Natural killer cell (primary cell): ENCODE results near the gene CORIN. TPM values are rescaled to one million over a fixed set of nuclear protein-coding genes. Genes with fewer than 3 reads are reported as not detected.

Experiments used
- ATAC-seq, 3 donors: fragments of 150-1000 bp in 2 of 3; fragments of 200-7000 bp in 1 of 3; cut with Tn5 transposase; 1 replicate in 1 of 3; 2 replicates in 2 of 3; pipeline ENCODE4 v1.10.0; 2021; ENCODE audit warnings: mild to moderate bottlenecking in 2 of 3, moderate library complexity in 2 of 3
- DNase-seq, 2 donors: peaks; one replicate each; pipeline versions ENCODE4 v3.0.0 to v3.0.0-alpha.2; 2013 to 2021; ENCODE audit warnings: mixed read lengths in 1 of 2
- H3K27ac ChIP-seq: one replicate; pipeline ENCODE4 v1.5.1; 2013; ENCODE audit warnings: mild to moderate bottlenecking, low read length
- H3K27me3 ChIP-seq: one replicate; pipeline ENCODE4 v1.6.1; 2013; ENCODE audit warnings: low read length; ENCODE audit not compliant: control insufficient read depth, insufficient read depth
- H3K36me3 ChIP-seq: one replicate; pipeline ENCODE4 v1.6.1; 2013; ENCODE audit warnings: low read length; ENCODE audit not compliant: control insufficient read depth, insufficient read depth
- H3K4me1 ChIP-seq: one replicate; pipeline ENCODE4 v1.6.1; 2013; ENCODE audit warnings: low read length; ENCODE audit not compliant: control insufficient read depth, insufficient read depth
- H3K4me3 ChIP-seq: one replicate; pipeline ENCODE4 v1.5.1; 2013; ENCODE audit warnings: low read length
- H3K9me3 ChIP-seq: one replicate; pipeline ENCODE4 v1.6.1; 2013; ENCODE audit warnings: low read length; ENCODE audit not compliant: control insufficient read depth, insufficient read depth
- H3K27ac Mint-ChIP-seq, 2 donors: one replicate each; pipeline ENCODE4 v1.8.0; 2022; ENCODE audit warnings: mild to moderate bottlenecking in 2 of 2, mixed read lengths in 2 of 2, moderate library complexity in 1 of 2
- H3K27me3 Mint-ChIP-seq, 2 donors: one replicate each; pipeline ENCODE4 v1.8.0; 2022; ENCODE audit warnings: low read depth in 2 of 2, mixed read lengths in 2 of 2
- H3K36me3 Mint-ChIP-seq: one replicate; pipeline ENCODE4 v1.8.0; 2022; ENCODE audit warnings: mixed read lengths
- H3K4me1 Mint-ChIP-seq, 2 donors: one replicate each; pipeline ENCODE4 v1.8.0; 2022; ENCODE audit warnings: mixed read lengths in 2 of 2
- H3K4me3 Mint-ChIP-seq: one replicate; pipeline ENCODE4 v1.8.0; 2022; ENCODE audit warnings: mild to moderate bottlenecking, moderate library complexity, mixed read lengths
- H3K9me3 Mint-ChIP-seq, 2 donors: one replicate each; pipeline ENCODE4 v1.8.0; 2022; ENCODE audit warnings: mixed read lengths in 2 of 2
- WGBS: methylation state at CpG from one replicate; pipeline ENCODE4 v1.1.7; 2013; ENCODE audit warnings: missing lambda C conversion rate; ENCODE audit not compliant: insufficient coverage; 5-methylcytosine and 5-hydroxymethylcytosine counted together
- intact Hi-C: fragments of 100-400 bp; cut with micrococcal nuclease; formaldehyde crosslinking; loops from one replicate; pipeline ENCODE4 v1.14.2; 2022
- total RNA-seq, 4 donors: library from RNA; stranded (reverse); fragments of 120-200 nt in 1 of 4; gene quantifications; one replicate each; pipeline versions ENCODE4 v1.2.3 to v1.2.4, GENCODE V29; 2013 to 2022
- TF ChIP-seq, protein P1 (sequence below): fragments of 200-600 bp; IDR thresholded peaks from one replicate; pipeline ENCODE4 v1.8.0; 2022; ENCODE audit warnings: antibody characterized with exemption

Gene CORIN
- total RNA-seq, 3 donors from 2014 or later (not counting 1 experiment from before 2014, with no cell fraction given): 0.78 TPM; not detected in 2

DNA sequence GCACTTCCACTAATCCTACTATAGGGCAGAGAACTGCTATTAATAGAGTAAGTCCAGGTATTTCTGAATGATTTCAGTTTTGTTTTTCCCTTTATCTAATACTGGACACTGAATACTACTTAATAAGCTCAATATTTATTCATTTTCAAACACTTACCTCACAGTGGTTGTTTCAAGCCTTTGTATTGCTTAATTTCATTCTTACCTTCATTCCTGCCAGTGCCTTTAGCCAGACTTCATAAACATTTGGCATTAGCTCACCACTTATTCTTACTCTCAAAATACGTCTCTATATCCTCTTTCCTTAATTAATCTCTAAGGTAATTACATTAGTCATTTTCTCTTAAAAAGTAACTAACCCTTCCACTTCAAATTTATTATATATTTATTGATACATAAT is 18.8 kb upstream of the CORIN start:
- Histone ChIP-seq H3K4me1 (no peaks in the 10 kb centered on the region), H3K4me3 (no peak overlapping the region), H3K9me3 (no peaks in the 10 kb centered on the region), H3K36me3 (peaks cover 9% of the 10 kb centered on the region), H3K27me3 (no peaks in the 10 kb centered on the region), H3K27ac (no peak overlapping the region)
- no peak for ATAC-seq
- 100% methylated on average over 1 of the region's 1 CpG for WGBS
- no peak overlapping the region for H3K27ac Mint-ChIP-seq
- H3K27me3 Mint-ChIP-seq: no peaks in the 10 kb centered on the region
- no peaks in the 10 kb centered on the region for H3K9me3 Mint-ChIP-seq
- H3K36me3 Mint-ChIP-seq: no peaks in the 10 kb centered on the region
- no peak for DNase-seq
- H3K4me1 Mint-ChIP-seq: no peaks in the 10 kb centered on the region
- intact Hi-C loops: no loop called here
- TF ChIP-seq, protein P1, sequence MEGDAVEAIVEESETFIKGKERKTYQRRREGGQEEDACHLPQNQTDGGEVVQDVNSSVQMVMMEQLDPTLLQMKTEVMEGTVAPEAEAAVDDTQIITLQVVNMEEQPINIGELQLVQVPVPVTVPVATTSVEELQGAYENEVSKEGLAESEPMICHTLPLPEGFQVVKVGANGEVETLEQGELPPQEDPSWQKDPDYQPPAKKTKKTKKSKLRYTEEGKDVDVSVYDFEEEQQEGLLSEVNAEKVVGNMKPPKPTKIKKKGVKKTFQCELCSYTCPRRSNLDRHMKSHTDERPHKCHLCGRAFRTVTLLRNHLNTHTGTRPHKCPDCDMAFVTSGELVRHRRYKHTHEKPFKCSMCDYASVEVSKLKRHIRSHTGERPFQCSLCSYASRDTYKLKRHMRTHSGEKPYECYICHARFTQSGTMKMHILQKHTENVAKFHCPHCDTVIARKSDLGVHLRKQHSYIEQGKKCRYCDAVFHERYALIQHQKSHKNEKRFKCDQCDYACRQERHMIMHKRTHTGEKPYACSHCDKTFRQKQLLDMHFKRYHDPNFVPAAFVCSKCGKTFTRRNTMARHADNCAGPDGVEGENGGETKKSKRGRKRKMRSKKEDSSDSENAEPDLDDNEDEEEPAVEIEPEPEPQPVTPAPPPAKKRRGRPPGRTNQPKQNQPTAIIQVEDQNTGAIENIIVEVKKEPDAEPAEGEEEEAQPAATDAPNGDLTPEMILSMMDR: no peak
- no peak overlapping the region for H3K4me3 Mint-ChIP-seq

DNA sequence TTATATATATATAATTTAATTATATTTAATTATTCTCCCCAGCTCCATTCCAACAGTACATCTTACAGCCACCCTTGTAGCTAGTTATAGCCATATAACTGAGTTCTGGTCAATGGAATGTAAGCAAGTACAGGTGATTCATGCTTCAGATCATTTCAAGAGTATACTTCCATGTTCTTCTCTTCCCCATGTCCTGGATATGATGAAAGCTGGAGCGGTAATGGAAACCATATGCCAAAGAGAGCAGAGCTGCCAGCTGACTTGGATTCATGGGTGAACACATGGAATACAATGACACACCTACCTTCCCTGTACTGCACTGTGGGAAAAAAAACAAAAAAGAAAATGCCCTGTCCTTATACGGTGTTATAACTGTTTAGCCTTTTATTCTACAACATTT is 17.5 kb upstream of the CORIN start:
- WGBS: 100% methylated on average over 1 of the region's 2 CpGs
- H3K4me1 ChIP-seq: no peaks in the 10 kb centered on the region
- no peaks in the 10 kb centered on the region for H3K27me3 Mint-ChIP-seq
- no peaks in the 10 kb centered on the region for H3K9me3 Mint-ChIP-seq
- TF ChIP-seq, protein P1: no peak
- H3K4me3 ChIP-seq: no peak overlapping the region
- ATAC-seq: no peak
- no peaks in the 10 kb centered on the region for H3K36me3 Mint-ChIP-seq
- no peaks in the 10 kb centered on the region for H3K4me1 Mint-ChIP-seq
- H3K27ac Mint-ChIP-seq: no peak overlapping the region
- H3K27me3 ChIP-seq: no peaks in the 10 kb centered on the region
- H3K36me3 ChIP-seq: peaks cover 12% of the 10 kb centered on the region
- DNase-seq: no peak
- H3K4me3 Mint-ChIP-seq: no peak overlapping the region
- intact Hi-C loops: no loop called here
- H3K9me3 ChIP-seq: no peaks in the 10 kb centered on the region
- H3K27ac ChIP-seq: no peak overlapping the region

DNA sequence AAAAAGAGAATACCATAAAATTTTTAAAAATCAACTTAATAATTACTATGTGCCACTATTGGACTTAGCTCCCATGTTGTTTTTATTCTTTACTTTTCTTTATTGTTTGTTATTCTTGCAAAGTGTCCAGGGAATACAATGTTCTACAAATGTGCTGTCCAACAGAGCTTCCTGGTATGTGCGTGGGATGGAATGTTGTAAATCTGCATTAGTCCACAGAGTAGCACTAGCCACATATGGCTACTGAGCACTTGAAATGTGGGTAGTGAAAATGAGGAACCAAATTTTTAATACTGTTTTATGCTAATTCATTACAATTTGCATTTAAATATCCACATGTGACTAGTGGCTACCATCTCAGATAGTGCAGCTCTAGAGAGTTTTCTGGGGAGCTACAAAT is 14.3 kb upstream of the CORIN start:
- no peak overlapping the region for H3K27ac Mint-ChIP-seq
- no peak overlapping the region for H3K4me3 ChIP-seq
- H3K4me1 ChIP-seq: no peaks in the 10 kb centered on the region
- intact Hi-C loops: no loop called here
- H3K9me3 Mint-ChIP-seq: no peaks in the 10 kb centered on the region
- no peaks in the 10 kb centered on the region for H3K9me3 ChIP-seq
- no peaks in the 10 kb centered on the region for H3K4me1 Mint-ChIP-seq
- ATAC-seq (no peak), DNase-seq (no peak)
- H3K27ac ChIP-seq: no peak overlapping the region
- H3K36me3 Mint-ChIP-seq: no peaks in the 10 kb centered on the region
- peaks cover 14% of the 10 kb centered on the region for H3K36me3 ChIP-seq
- no peaks in the 10 kb centered on the region for H3K27me3 Mint-ChIP-seq
- no peaks in the 10 kb centered on the region for H3K27me3 ChIP-seq
- WGBS: 100% methylated on average over 1 of the region's 1 CpG
- TF ChIP-seq, protein P1: no peak
- no peak overlapping the region for H3K4me3 Mint-ChIP-seq

DNA sequence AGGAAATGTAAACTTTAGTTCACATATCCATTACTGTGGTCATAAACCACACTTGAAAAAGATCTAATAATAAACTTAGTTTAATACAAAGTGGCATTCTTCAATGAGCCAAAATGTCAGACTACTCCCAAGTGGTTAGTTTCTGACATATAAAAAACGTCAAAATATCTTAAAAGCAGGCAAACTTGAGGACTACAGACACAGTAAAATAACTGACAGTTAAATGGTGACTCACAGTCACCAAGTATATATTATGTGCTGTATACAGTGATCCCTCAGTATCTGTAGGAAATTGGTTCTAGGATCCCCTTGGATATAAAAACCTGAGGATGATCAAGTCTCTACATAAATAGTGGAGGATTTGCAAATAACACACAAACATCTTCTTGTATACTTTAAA is 11.6 kb upstream of the CORIN start:
- Histone ChIP-seq H3K4me3 (no peak overlapping the region), H3K4me1 (no peaks in the 10 kb centered on the region), H3K36me3 (peaks cover 14% of the 10 kb centered on the region), H3K9me3 (no peaks in the 10 kb centered on the region), H3K27ac (no peak overlapping the region), H3K27me3 (no peaks in the 10 kb centered on the region)
- no peaks in the 10 kb centered on the region for H3K9me3 Mint-ChIP-seq
- TF ChIP-seq, protein P1: no peak
- 100% methylated on average over 1 of the region's 1 CpG for WGBS
- intact Hi-C loops: no loop called here
- DNase-seq (no peak), ATAC-seq (no peak)
- no peak overlapping the region for H3K4me3 Mint-ChIP-seq
- no peaks in the 10 kb centered on the region for H3K36me3 Mint-ChIP-seq
- H3K4me1 Mint-ChIP-seq: no peaks in the 10 kb centered on the region
- H3K27ac Mint-ChIP-seq: no peak overlapping the region
- no peaks in the 10 kb centered on the region for H3K27me3 Mint-ChIP-seq
